Ovary (tissue), 3 donors: Measurements from ENCODE around the gene EBF3.

ENCODE experiments used
- POLR2A ChIP-seq: fragments of 450-650 bp; IDR thresholded peaks from one replicate; pipeline ENCODE4 v1.6.1; 2017; ENCODE audit warnings: antibody characterized with exemption, mild to moderate bottlenecking, moderate library complexity
- TF ChIP-seq, protein P1 (sequence below), 3 donors: fragments of 450-650 bp in 2 of 3; fragments of 200-600 bp in 1 of 3; IDR thresholded peaks; one replicate each; pipeline versions ENCODE4 v1.5.1 to v1.8.0; 2016 to 2022; ENCODE audit warnings: antibody characterized with exemption in 3 of 3, mild to moderate bottlenecking in 1 of 3
- donor health status: DM: no; HTN: no; CAD: no.

DNA sequence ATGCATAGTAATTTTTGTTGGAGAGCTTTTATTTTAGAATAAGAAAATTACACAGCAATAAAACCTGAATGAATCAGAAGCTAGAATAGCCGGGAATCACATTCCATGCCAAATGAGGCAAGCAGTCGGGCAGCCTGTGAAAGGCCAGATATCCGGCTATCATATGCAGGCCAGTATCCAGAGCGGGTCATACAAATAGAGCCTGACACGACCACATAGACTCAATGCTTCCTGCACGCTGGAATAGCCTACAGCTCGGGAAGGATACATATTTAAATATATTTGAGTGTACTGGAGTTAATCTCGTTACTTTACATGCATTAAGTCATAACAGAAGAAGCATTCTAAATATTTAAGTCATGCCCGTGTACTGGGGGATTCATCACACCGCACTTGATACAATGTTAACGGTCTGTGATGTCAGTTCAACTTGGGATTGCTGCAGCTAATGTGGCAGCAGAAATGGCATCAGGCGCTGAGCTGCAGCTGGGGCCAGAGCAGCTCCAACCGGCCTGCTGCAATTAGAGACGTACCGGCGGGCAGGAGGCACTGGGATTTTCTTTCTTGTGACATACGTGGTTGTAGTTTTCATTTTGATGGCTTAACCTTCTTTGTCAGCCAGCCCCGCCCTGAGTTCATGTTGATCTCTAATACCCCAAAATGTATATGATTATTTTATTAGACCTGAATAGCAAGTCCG, 112.0 kb downstream of the EBF3 start:
- TF ChIP-seq, protein P1, sequence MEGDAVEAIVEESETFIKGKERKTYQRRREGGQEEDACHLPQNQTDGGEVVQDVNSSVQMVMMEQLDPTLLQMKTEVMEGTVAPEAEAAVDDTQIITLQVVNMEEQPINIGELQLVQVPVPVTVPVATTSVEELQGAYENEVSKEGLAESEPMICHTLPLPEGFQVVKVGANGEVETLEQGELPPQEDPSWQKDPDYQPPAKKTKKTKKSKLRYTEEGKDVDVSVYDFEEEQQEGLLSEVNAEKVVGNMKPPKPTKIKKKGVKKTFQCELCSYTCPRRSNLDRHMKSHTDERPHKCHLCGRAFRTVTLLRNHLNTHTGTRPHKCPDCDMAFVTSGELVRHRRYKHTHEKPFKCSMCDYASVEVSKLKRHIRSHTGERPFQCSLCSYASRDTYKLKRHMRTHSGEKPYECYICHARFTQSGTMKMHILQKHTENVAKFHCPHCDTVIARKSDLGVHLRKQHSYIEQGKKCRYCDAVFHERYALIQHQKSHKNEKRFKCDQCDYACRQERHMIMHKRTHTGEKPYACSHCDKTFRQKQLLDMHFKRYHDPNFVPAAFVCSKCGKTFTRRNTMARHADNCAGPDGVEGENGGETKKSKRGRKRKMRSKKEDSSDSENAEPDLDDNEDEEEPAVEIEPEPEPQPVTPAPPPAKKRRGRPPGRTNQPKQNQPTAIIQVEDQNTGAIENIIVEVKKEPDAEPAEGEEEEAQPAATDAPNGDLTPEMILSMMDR (IDR thresholded peaks at IDR 0.05) = no peak
- no peak for TF ChIP-seq POLR2A
